Mesenchymal stem cell (in vitro differentiated cells and primary cell): ENCODE measurements around the gene AXIN2.
A peak's percentile ranks its signal among the peaks of the same experiment; 100 is the strongest.

Experiments
- DNase-seq: peaks from one replicate; pipeline ENCODE4 v3.0.0-alpha.2; 2013
- H2AFZ ChIP-seq: one replicate; pipeline ENCODE4 v1.6.1; 2013; ENCODE audit warnings: low read depth, mild to moderate bottlenecking, control low read depth, inconsistent platforms, low read length, moderate library complexity
- H2AK5ac ChIP-seq: 2 replicates; pipeline ENCODE4 v1.6.1; 2013; ENCODE audit warnings: low read length, moderate library complexity, mild to moderate bottlenecking, inconsistent platforms; ENCODE audit not compliant: severe bottlenecking
- H2BK120ac ChIP-seq: one replicate; pipeline ENCODE4 v1.6.1; 2013; ENCODE audit warnings: low read depth, mild to moderate bottlenecking, inconsistent platforms, low read length, moderate library complexity
- H2BK12ac ChIP-seq, 2 experiments: one replicate each; pipeline ENCODE4 v1.6.1; 2013; ENCODE audit warnings: inconsistent platforms in 2 of 2, low read length in 2 of 2, mild to moderate bottlenecking in 2 of 2, moderate library complexity in 2 of 2, control low read depth in 1 of 2
- H2BK15ac ChIP-seq: one replicate; pipeline ENCODE4 v1.6.1; 2013; ENCODE audit warnings: mild to moderate bottlenecking, low read depth, inconsistent platforms; ENCODE audit not compliant: poor library complexity, severe bottlenecking
- H2BK5ac ChIP-seq: 2 replicates; pipeline ENCODE4 v1.6.1; 2013; ENCODE audit warnings: low read depth, mild to moderate bottlenecking, low read length, control low read depth, inconsistent platforms; ENCODE audit not compliant: poor library complexity, severe bottlenecking
- H3K14ac ChIP-seq, 2 experiments: one replicate each; pipeline ENCODE4 v1.6.1; 2013; ENCODE audit warnings: inconsistent platforms in 2 of 2, low read length in 2 of 2, control low read depth in 1 of 2, mild to moderate bottlenecking in 1 of 2, moderate library complexity in 1 of 2
- H3K18ac ChIP-seq, 2 experiments: one replicate each; pipeline ENCODE4 v1.6.1; 2013; ENCODE audit warnings: inconsistent platforms in 2 of 2, low read length in 2 of 2, control low read depth in 1 of 2, low read depth in 1 of 2, mild to moderate bottlenecking in 1 of 2
- H3K23ac ChIP-seq, 2 experiments: one replicate each; pipeline ENCODE4 v1.6.1; 2013; ENCODE audit warnings: inconsistent platforms in 2 of 2, low read length in 2 of 2, mild to moderate bottlenecking in 2 of 2, moderate library complexity in 2 of 2, control low read depth in 1 of 2
- H3K27ac ChIP-seq: 2 replicates; pipeline ENCODE4 v1.5.1; 2013; ENCODE audit warnings: mild to moderate bottlenecking, moderate library complexity, low read length, control low read depth, inconsistent platforms; ENCODE audit not compliant: poor library complexity, severe bottlenecking
- H3K27me3 ChIP-seq, 2 experiments: 2 replicates each; pipeline versions ENCODE4 v1.6.1 to v1.7.0; 2013; ENCODE audit warnings: low read length in 2 of 2, mild to moderate bottlenecking in 2 of 2, moderate library complexity in 2 of 2, control low read depth in 1 of 2, inconsistent platforms in 1 of 2; ENCODE audit not compliant: control insufficient read depth in 1 of 2, insufficient read depth in 1 of 2
- H3K36me3 ChIP-seq, 2 experiments: 2 replicates each; pipeline versions ENCODE4 v1.6.1 to v1.7.0; 2013; ENCODE audit warnings: low read length in 2 of 2, control low read depth in 1 of 2, inconsistent platforms in 1 of 2, low read depth in 1 of 2, mild to moderate bottlenecking in 1 of 2; ENCODE audit not compliant: insufficient read depth in 2 of 2, control insufficient read depth in 1 of 2
- H3K4ac ChIP-seq, 2 experiments: one replicate each; pipeline ENCODE4 v1.6.1; 2013; ENCODE audit warnings: inconsistent platforms in 2 of 2, low read length in 2 of 2, mild to moderate bottlenecking in 2 of 2, moderate library complexity in 2 of 2, control low read depth in 1 of 2, low read depth in 1 of 2
- H3K4me1 ChIP-seq: 2 replicates; pipeline ENCODE4 v1.6.1; 2013; ENCODE audit warnings: low read depth, low read length, control low read depth; ENCODE audit not compliant: control insufficient read depth, insufficient read depth
- H3K4me2 ChIP-seq: 2 replicates; pipeline ENCODE4 v1.6.1; 2013; ENCODE audit warnings: low read length, mild to moderate bottlenecking, inconsistent platforms; ENCODE audit not compliant: poor library complexity, severe bottlenecking
- H3K4me3 ChIP-seq, 2 experiments: 2 replicates each; pipeline versions ENCODE4 v1.5.1 to v1.7.0; 2013; ENCODE audit warnings: low read length in 2 of 2, mild to moderate bottlenecking in 2 of 2, control low read depth in 1 of 2, low read depth in 1 of 2; ENCODE audit not compliant: insufficient read depth in 1 of 2
- H3K79me1 ChIP-seq: replicated peaks from 2 replicates; pipeline ENCODE4 v1.6.1; 2013; ENCODE audit warnings: mild to moderate bottlenecking, control low read depth, low read length, inconsistent platforms; ENCODE audit not compliant: poor library complexity, severe bottlenecking
- H3K9ac ChIP-seq: 2 replicates; pipeline ENCODE4 v1.7.0; 2013; ENCODE audit warnings: mild to moderate bottlenecking, low read length, moderate library complexity
- H3K9me3 ChIP-seq: 2 replicates; pipeline ENCODE4 v1.7.0; 2013; ENCODE audit warnings: mild to moderate bottlenecking, low read length; ENCODE audit not compliant: control insufficient read depth
- H4K8ac ChIP-seq: one replicate; pipeline ENCODE4 v1.6.1; 2013; ENCODE audit warnings: inconsistent platforms, mild to moderate bottlenecking, low read length, moderate library complexity
- H4K91ac ChIP-seq: one replicate; pipeline ENCODE4 v1.6.1; 2013; ENCODE audit warnings: mild to moderate bottlenecking, low read length, inconsistent platforms
- WGBS: methylation state at CpG from one replicate; pipeline ENCODE4 v1.1.7; 2013; ENCODE audit warnings: mixed read lengths; 5-methylcytosine and 5-hydroxymethylcytosine counted together

The AXIN2 gene

GRCh38 chr17:65541453-65541852 is 20.0 kb downstream of the AXIN2 start:
- H4K8ac ChIP-seq = no peak overlapping the region
- H2BK12ac ChIP-seq = no peak overlapping the region
- no peaks in the 10 kb centered on the region for H3K27me3 ChIP-seq
- H3K9ac ChIP-seq = no peak overlapping the region
- no peak overlapping the region for H2BK15ac ChIP-seq
- H3K79me1 ChIP-seq = peaks cover 42% of the 10 kb centered on the region
- H4K91ac ChIP-seq = no peak overlapping the region
- H3K27ac ChIP-seq = no peak overlapping the region
- peaks cover 45 to 51% of the 10 kb centered on the region in 2 experiments for H3K36me3 ChIP-seq
- WGBS = 89% methylated on average over 8 of the region's 8 CpGs
- H3K4me2 ChIP-seq = no peak overlapping the region
- H2BK120ac ChIP-seq = no peak overlapping the region
- no peak overlapping the region for H2AK5ac ChIP-seq
- H2BK5ac ChIP-seq = no peak overlapping the region
- no peak overlapping the region for H3K18ac ChIP-seq
- no peak overlapping the region for H3K4me3 ChIP-seq
- no peak overlapping the region for H3K4ac ChIP-seq
- H2AFZ ChIP-seq = no peak overlapping the region
- no peaks in the 10 kb centered on the region for H3K9me3 ChIP-seq
- H3K14ac ChIP-seq = no peak overlapping the region
- H3K4me1 ChIP-seq = peaks cover 2% of the 10 kb centered on the region
- H3K23ac ChIP-seq = no peak overlapping the region
- DNase-seq = no peak

DNA sequence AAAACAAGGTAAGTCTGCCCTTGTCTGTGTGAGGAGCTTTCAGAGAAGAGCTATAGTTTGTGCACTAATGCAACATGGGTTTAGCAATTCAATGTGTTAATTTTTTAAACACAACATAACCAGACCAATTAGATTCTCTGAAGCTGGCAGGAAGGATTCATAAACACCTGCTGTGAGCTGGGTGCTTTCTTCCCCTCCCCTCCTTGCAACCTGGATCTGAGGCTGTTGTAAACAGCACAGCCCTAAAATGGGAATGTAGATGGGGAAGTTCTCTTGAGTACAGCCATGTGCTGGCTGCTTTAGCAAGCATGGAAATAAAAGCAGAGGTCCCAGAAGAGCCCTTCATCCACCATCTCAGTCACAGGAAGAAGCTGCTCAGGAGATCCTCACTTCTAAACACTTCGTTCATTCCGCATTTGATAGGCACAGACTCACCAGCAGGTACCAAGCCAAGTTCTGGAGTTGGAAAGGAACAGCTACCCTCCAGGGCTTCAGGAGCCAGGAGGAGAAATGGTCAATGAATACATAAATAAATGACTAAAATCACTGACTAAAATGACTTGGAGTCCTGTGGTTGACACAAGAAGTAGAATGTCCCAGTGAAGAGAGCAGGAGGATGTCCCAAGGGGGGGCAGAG is 21.7 kb downstream of the AXIN2 start:
- H3K4me1 ChIP-seq = peaks cover 4% of the 10 kb centered on the region
- H3K4ac ChIP-seq = no peak overlapping the region
- no peak overlapping the region for H3K9ac ChIP-seq
- no peak overlapping the region for H2AK5ac ChIP-seq
- H3K27me3 ChIP-seq = no peaks in the 10 kb centered on the region
- H3K23ac ChIP-seq = no peak overlapping the region
- H3K9me3 ChIP-seq = no peaks in the 10 kb centered on the region
- H3K27ac ChIP-seq = no peak overlapping the region
- no peak overlapping the region for H2BK15ac ChIP-seq
- H2BK12ac ChIP-seq = no peak overlapping the region
- H2BK120ac ChIP-seq = no peak overlapping the region
- no peak for DNase-seq
- H3K18ac ChIP-seq = no peak overlapping the region
- H3K79me1 ChIP-seq = peaks cover 30% of the 10 kb centered on the region
- no peak overlapping the region for H4K8ac ChIP-seq
- 95% methylated on average over 2 of the region's 2 CpGs for WGBS
- no peak overlapping the region for H3K4me3 ChIP-seq
- peaks cover 52 to 55% of the 10 kb centered on the region in 2 experiments for H3K36me3 ChIP-seq
- H2BK5ac ChIP-seq = no peak overlapping the region
- H3K4me2 ChIP-seq = no peak overlapping the region
- no peak overlapping the region for H4K91ac ChIP-seq
- H2AFZ ChIP-seq = no peak overlapping the region
- no peak overlapping the region for H3K14ac ChIP-seq

DNA sequence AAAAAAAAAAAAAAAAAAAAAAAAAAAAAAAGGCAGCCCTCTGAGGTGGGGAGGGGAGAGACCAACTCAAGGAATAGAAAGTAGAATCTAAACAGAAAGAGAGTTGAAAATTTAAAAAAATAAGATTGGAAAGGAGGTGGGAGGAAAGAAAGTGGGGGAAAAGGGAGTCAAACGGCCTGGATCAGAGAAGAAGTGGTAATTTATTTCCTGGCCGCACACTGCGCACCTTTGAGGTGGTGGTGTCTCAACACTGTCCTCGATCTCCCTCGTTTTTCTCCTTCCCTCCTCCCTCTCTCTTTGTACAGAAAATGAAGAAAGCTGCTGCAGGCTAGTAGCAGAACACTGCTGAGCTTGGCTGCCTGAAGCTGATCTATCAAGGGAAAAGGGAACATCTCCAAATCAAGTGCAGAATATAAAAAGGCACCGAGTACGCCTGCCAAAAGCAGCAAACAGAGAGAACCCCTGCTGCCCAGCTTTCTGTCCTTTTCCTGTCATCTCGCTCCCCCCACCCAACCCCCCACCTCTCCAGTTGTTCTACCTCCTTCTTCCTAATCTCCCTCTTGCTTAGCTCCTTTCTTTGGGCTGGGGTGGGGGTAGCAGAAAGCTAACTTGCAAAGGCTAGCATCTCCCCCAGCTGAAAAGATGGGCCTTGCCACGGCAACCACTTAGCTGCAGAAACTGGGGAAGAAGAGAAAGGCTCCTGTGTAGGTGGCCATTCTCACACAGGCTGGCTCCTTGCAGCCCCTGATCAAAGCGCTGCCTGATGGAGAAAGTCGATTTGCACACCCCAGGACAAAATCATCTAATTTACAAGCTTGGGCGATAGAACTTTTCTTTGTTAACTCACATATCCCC is 22.5 kb downstream of the AXIN2 start:
- Histone ChIP-seq H3K9ac (no peak overlapping the region), H2AFZ (no peak overlapping the region), H3K27me3 (no peaks in the 10 kb centered on the region), H3K79me1 (peaks cover 24% of the 10 kb centered on the region), H3K18ac (no peak overlapping the region), H3K4me2 (no peak overlapping the region), H3K27ac (no peak overlapping the region), H3K4me1 (peaks cover 4% of the 10 kb centered on the region), H2BK15ac (no peak overlapping the region), H3K4me3 (no peak overlapping the region), H3K23ac (no peak overlapping the region), H4K91ac (no peak overlapping the region), H2BK12ac (no peak overlapping the region), H2BK5ac (no peak overlapping the region), H2AK5ac (no peak overlapping the region), H3K9me3 (no peaks in the 10 kb centered on the region), H3K14ac (no peak overlapping the region), H3K36me3 (peaks cover 57 to 61% of the 10 kb centered on the region in 2 experiments), H2BK120ac (no peak overlapping the region), H4K8ac (no peak overlapping the region), H3K4ac (no peak overlapping the region)
- WGBS = 89% methylated on average over 7 of the region's 12 CpGs
- no peak for DNase-seq

DNA sequence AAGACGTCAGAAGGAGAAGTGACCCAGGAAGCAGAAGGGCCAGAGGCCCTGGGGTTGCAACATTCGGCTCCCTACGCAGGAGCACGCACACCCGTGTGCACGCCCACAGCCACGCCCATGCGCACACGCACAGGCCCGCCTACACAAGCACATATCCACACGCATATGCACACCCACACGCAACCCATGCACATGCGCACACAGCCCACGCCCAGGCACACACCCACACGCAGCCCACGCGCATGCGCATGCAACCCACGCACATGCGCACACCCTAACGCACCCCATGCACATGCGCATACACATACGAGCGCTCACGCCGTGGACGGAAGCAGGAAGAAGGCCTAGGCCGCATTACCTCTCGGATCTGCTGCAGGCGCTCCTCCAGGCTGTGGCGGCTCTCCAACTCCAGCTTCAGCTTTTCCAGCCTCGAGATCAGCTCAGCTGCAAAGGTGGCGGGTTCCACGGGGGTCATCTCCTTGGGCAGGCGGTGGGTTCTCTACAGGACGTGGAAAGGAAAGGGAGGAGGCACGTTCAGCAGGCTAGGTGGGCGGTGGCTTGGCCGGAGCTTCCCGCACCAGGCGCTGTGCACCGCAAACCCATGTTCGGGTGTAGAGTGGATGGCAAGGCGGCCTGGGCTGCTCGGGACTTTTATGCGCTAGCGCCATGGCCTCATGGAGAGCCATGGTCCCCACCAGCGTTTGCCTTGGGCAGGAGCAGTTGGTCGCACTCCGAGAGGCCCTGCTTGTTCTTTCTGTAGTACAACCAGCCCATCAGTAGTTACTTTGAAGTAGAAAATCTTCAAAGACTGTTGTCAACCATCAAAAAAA is 23.4 kb downstream of the AXIN2 start:
- H2BK120ac ChIP-seq = no peak overlapping the region
- H3K9me3 ChIP-seq = no peaks in the 10 kb centered on the region
- peak overlapping the region; percentile 77 for H4K91ac ChIP-seq
- H4K8ac ChIP-seq = peak overlapping the region; percentile 4
- H2AFZ ChIP-seq = no peak overlapping the region
- no peak for DNase-seq
- no peak overlapping the region for H3K27ac ChIP-seq
- H3K79me1 ChIP-seq = peaks cover 18% of the 10 kb centered on the region
- peaks cover 60 to 62% of the 10 kb centered on the region in 2 experiments for H3K36me3 ChIP-seq
- no peaks in the 10 kb centered on the region for H3K27me3 ChIP-seq
- H3K4me1 ChIP-seq = peaks cover 4% of the 10 kb centered on the region
- no peak overlapping the region for H3K14ac ChIP-seq
- H3K4me3 ChIP-seq = no peak overlapping the region
- H3K4ac ChIP-seq = no peak overlapping the region
- no peak overlapping the region for H2AK5ac ChIP-seq
- H3K4me2 ChIP-seq = no peak overlapping the region
- WGBS = 96% methylated on average over 50 of the region's 50 CpGs
- H2BK12ac ChIP-seq = no peak overlapping the region
- no peak overlapping the region for H2BK5ac ChIP-seq
- no peak overlapping the region for H3K23ac ChIP-seq
- H3K9ac ChIP-seq = no peak overlapping the region
- no peak overlapping the region for H3K18ac ChIP-seq
- peak overlapping the region; percentile 2 for H2BK15ac ChIP-seq
